Superior temporal gyrus (tissue), 1 donor: ENCODE measurements around the gene PRRT3.

ENCODE experiments used
- DNase-seq: peaks from one replicate; pipeline ENCODE4 v3.0.0-alpha.2; 2016; ENCODE audit errors: extremely low spot score

The PRRT3 gene

DNA sequence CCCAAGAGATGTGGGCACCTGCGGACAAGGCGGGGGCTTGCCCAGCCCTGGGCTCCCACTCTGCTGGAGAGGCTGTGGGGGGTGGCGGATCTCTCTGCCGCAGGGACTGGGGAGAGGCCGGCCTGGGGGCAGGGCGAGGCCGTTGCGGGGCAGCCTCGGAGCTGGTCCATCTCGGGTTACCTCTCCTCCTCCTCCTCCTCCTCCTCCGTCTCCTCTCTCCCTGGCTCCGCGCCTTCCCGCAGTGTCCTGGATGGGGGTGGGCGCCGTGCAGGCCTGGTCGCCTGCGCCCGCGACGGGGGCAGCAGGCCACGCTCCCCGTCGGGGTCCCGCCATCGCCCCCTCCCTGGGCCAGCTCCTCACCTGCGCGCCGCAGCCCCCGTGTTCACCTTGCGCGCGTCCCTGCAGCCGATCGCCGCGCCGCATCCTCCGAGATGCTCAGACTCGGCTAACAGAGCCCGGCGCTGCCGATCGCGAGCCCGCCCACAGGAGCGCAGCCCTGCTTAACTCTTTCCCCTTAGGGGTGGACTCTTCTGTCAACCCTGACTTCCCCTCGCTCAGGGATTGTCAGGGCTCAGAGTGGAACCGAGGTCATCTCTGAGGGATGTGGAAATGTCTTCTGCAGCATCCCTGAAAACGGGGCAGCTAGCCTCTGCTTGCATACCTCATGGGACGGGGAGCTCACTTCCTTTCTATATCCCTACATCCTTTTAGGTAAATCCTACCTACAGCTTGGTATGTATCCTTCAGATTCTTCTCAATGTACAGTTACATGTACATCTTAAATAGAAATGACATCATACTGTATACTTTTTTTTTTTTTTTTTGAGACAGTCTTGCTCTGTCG, at the start of gene PRRT3:
Gene PRRT3 (minus strand): TSS at position 447 of the 844 bp plus-strand sequence. CDS start 2,293 bp downstream, outside the sequence.
- peak; percentile 49 for DNase-seq

GRCh38 chr3:10000686-10001085, 48.5 kb upstream of the PRRT3 start:
- no peak for DNase-seq

- no peak for DNase-seq
Observed at GRCh38 chr3:9994086-9994844, 42.1 kb upstream of the PRRT3 start.

DNA sequence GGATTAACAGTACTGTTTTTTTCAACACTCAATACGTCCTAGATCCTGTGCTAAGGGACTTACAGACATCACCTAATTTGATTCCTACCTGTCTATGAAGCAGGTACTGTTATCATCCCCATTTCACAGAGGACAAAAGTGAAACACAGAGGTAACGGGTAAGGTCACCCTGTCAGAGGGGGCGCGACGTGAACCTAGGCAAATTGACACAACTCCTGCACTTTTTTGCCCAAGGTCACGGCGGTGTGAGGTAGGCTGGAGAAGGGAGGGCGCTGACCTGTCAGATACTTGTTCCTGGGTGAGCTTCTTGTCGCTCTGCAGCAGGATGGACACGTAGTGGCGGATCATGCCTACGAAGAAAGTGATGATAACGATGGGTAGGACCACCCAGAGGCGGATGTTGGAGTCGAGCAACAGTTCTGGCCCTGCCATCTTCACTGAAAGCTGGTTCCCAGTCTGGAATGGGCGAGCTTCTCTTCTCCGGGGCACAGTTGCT, 34.1 kb upstream of the PRRT3 start:
- DNase-seq = no peak

- DNase-seq = no peak
Observed at GRCh38 chr3:9980251-9980650, 28.0 kb upstream of the PRRT3 start.

DNA sequence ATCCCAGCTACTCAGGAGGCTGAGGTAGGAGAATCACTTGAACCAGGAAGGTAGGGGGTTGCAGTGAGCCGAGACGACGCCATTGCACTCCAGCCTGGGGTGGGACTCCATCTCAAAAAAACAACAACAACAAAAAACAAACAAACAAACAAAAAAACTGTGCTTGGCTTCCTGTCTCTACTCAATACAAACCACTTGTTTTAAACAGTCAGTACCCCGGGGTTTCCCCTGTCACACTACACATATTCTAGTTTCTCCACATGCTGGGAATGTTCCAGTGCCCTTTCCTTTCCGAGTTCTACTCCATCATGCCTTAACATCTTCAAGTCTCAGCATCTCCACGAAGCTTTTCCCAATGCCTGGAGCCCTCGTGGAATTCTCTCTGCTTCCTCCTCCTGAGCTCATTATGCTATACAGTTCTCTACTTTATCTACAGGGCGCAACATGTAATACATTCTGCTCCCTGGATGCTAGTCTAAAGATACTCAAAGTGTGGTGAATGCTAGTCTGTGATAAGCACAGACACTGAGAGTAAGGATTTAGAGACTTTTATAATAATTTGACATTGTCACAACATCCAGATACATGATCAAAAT, 26.6 kb upstream of the PRRT3 start:
- no peak for DNase-seq

GRCh38 chr3:9976721-9977709, 24.8 kb upstream of the PRRT3 start:
- DNase-seq = peak; percentile 24

DNA sequence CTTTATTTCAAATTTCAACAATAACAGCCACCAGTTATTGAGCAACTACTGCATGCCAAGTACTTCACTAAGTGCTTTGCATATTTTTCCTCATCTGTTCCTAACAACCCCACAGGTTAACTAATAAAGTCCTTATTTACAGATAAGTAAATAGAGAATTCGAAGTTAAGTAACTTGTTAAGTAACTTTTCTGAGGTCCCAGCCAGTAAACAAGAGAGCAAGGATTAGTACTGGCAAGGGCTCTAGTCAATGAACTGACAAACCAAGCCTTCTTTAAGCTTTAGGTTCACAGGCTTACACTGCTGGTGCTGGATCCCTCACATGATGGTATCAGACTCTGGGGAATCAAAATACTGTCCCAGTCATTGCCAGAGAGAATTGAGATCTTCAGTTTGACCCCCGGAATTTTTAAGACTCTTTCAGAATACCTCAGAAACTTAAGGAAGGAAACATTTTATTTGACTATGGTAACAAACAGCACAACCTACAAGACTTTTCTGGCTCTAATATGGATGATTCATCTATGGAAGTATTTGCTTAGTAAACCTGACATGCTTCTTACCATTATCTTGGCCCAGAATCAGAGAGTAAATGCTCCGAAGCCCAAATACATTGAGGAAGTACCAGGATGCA, 17.9 kb upstream of the PRRT3 start:
- no peak for DNase-seq

GRCh38 chr3:9969632-9970019, 17.4 kb upstream of the PRRT3 start:
- no peak for DNase-seq

- DNase-seq = no peak
Observed at GRCh38 chr3:9966841-9967240, 14.6 kb upstream of the PRRT3 start.

- DNase-seq = no peak
Observed at GRCh38 chr3:9965200-9965875, 13.1 kb upstream of the PRRT3 start.

DNA sequence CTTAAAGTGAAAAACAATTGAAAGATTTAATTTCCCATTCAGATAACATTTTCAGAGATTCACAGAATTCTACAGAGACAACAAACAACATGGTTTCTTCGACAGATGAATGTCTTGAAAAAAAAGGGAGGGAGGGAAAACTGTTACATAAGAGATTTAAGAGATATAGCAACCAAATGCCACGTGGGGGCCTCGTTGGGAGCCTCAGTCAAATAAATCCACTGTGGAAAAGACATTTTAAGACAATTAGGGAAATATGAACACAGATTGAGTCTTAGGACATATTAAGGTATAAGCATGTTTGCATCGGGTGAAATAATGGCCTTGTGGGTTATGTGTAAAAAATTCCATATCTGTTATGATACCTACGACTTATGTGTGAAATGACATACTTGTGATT, 5.0 kb upstream of the PRRT3 start:
- peak; percentile 55 for DNase-seq

DNA sequence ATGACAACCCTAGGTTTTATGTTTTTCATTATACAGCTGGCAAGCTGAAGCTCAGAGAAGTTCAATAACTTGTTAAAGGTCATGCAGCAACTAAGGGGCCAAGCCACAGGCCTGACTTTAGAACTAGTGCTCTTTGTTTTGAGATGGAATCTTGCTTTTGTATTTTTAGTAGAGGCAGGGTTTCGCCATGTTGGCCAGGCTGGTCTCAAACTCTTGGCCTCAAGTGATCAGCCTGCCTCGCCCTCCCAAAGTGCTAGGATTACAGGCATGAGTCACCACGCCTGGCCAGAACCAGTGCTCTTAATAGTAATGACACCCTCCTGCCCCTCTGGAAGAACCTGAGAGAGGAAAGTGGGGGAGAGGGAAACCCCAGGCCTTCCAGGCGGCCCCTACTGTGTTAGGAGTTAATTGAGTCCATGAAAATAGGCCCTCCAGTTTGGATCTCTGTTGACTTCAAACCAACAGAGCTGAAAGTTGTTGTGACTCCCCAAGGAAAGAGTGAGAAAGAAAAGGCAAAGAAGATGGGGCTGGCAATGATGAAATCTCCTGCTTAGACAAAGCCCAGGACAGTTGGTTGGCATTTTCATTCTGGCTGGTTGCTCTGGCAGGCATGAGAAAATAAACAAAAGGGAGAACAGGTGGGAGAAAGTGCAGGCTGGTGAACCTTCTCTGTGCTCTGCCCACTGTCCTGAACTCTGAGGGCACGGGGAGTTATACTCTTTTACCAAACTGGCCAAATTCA, 3.6 kb upstream of the PRRT3 start:
- DNase-seq = no peak

- DNase-seq = no peak
Observed at GRCh38 chr3:9955067-9955502, 2.9 kb upstream of the PRRT3 start.

- DNase-seq = peak; percentile 24
Observed at GRCh38 chr3:9951598-9951961, 628 bp downstream of the PRRT3 start.

GRCh38 chr3:9951126-9951525, 1.1 kb downstream of the PRRT3 start:
- no peak for DNase-seq

DNA sequence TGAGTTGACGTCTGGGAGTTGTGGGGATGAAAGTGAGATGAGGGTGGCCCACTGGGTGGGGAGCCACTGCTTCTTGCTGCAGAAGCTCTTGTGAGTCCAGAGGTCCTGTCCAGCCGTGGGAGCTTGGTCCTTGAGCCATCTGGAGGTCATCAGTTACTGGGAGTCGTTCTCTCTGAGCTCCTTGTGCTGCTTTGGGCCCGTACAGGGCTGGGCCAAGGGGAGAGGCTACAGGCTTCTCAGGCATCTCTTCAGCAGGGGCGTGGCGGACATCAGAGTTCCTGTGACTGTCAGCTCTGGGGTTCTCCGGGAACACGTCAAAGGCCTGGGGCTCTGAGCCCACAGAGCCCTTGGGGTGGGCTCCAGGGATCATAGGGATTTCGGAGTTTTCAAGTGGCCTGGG, 2.6 kb downstream of the PRRT3 start:
- no peak for DNase-seq

DNA sequence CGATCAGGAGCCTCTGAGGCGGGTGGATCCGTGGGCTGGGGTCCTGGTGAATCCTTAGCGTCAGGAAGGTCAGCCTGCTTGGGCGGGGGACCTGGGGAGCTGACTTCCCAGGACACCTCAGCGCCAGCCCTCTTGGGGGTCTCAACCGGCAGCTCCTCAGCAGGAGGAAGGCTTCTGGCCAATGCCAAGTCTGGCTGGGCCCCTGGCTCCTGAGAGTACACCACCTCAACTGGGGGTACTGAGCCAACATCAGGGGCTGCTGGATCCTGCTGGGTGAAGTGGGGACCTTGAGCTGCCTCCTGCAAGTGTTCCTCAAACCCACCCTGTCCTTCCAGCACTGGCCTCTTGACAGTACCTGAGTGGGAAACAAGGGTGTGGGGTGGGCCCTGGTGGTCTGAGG, 3.1 kb downstream of the PRRT3 start:
- no peak for DNase-seq

GRCh38 chr3:9948586-9948985, 3.6 kb downstream of the PRRT3 start:
- DNase-seq = no peak
